Activated B cell treated with CpG ODN at 0.5 μM for 24 hours (primary cell): Measurements from ENCODE around the gene SLC8A1. TPM values are rescaled to one million over a fixed set of nuclear protein-coding genes. Genes with fewer than 3 reads are reported as not detected.

Experiments used
- ATAC-seq: fragments of 200-7000 bp; cut with Tn5 transposase; one replicate; pipeline ENCODE4 v1.10.0; 2021; ENCODE audit warnings: low read depth, mild to moderate bottlenecking, moderate library complexity
- CTCF ChIA-PET: fragments of 350-600 bp; sonication (Branson Sonifier 250); formaldehyde crosslinking; loops from one replicate; lab custom pipeline; 2021; ENCODE audit warnings: antibody characterized with exemption; lab: Charles Lee
- POLR2A ChIA-PET: fragments of 350-600 bp; sonication (Branson Sonifier 250); formaldehyde crosslinking; loops from one replicate; lab custom pipeline; 2021; ENCODE audit warnings: antibody characterized with exemption; lab: Charles Lee
- DNase-seq: peaks from one replicate; pipeline ENCODE4 v3.0.0; 2022
- H3K27ac Mint-ChIP-seq: one replicate; pipeline ENCODE4 v1.8.0; 2020; ENCODE audit warnings: mixed read lengths
- H3K27me3 Mint-ChIP-seq: one replicate; pipeline ENCODE4 v1.8.0; 2021; ENCODE audit warnings: mixed read lengths
- H3K36me3 Mint-ChIP-seq: one replicate; pipeline ENCODE4 v1.8.0; 2021; ENCODE audit warnings: low read depth, mixed read lengths
- H3K4me1 Mint-ChIP-seq: one replicate; pipeline ENCODE4 v1.8.0; 2021; ENCODE audit warnings: mixed read lengths
- H3K4me3 Mint-ChIP-seq: one replicate; pipeline ENCODE4 v1.8.0; 2020; ENCODE audit warnings: mild to moderate bottlenecking, mixed read lengths
- H3K9me3 Mint-ChIP-seq: one replicate; pipeline ENCODE4 v1.8.0; 2020; ENCODE audit warnings: mixed read lengths
- intact Hi-C: fragments of 100-400 bp; cut with micrococcal nuclease; formaldehyde crosslinking; loops from one replicate; pipeline ENCODE4 v1.15.1; 2024
- total RNA-seq: library from RNA; stranded (reverse); gene quantifications from 2 replicates; pipeline ENCODE4 v1.2.3, GENCODE V29; 2022
- TF ChIP-seq, protein P1 (sequence below): fragments of 200-600 bp; IDR thresholded peaks from one replicate; pipeline ENCODE4 v1.8.0; 2022; ENCODE audit warnings: antibody characterized with exemption, mild to moderate bottlenecking

Gene SLC8A1
- total RNA-seq, 1 donor from 2014 or later: 0.04 TPM

- Mint-ChIP-seq H3K9me3 (no peaks in the 10 kb centered on the region), H3K27ac (no peak overlapping the region), H3K36me3 (no peaks in the 10 kb centered on the region), H3K4me3 (no peak overlapping the region), H3K4me1 (no peaks in the 10 kb centered on the region), H3K27me3 (no peaks in the 10 kb centered on the region)
- ChIA-PET CTCF (no interaction called here), POLR2A (no interaction called here)
- ATAC-seq (no peak), DNase-seq (no peak)
- intact Hi-C loops: no loop called here
- TF ChIP-seq, protein P1, sequence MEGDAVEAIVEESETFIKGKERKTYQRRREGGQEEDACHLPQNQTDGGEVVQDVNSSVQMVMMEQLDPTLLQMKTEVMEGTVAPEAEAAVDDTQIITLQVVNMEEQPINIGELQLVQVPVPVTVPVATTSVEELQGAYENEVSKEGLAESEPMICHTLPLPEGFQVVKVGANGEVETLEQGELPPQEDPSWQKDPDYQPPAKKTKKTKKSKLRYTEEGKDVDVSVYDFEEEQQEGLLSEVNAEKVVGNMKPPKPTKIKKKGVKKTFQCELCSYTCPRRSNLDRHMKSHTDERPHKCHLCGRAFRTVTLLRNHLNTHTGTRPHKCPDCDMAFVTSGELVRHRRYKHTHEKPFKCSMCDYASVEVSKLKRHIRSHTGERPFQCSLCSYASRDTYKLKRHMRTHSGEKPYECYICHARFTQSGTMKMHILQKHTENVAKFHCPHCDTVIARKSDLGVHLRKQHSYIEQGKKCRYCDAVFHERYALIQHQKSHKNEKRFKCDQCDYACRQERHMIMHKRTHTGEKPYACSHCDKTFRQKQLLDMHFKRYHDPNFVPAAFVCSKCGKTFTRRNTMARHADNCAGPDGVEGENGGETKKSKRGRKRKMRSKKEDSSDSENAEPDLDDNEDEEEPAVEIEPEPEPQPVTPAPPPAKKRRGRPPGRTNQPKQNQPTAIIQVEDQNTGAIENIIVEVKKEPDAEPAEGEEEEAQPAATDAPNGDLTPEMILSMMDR: no peak
Observed at GRCh38 chr2:40458271-40458794, 6.4 kb upstream of the SLC8A1 start.

DNA sequence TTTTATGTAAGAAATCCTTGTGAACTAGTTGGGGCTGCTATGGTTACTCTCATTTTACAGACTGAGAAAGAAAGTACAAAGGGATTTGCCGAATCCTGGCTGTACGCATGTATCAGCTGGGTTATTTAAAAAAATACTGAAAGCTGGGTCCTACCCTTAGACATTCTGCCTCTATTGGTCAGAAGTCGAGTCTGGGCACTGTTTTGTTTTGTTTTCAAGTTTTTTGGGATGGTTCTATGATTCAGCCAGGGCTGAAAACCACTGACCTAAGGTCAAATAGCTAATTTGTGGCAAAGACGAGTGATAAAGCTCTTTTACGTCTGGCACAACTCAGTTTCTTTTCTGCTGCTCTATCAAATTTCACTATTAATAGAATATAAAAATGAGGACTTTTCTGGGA lies 5.9 kb upstream of the SLC8A1 start:
- no peak overlapping the region for H3K4me3 Mint-ChIP-seq
- TF ChIP-seq, protein P1: no peak
- peaks cover 3% of the 10 kb centered on the region for H3K27me3 Mint-ChIP-seq
- ChIA-PET CTCF (no interaction called here), POLR2A (no interaction called here)
- DNase-seq (no peak), ATAC-seq (no peak)
- H3K27ac Mint-ChIP-seq: no peak overlapping the region
- H3K9me3 Mint-ChIP-seq: no peaks in the 10 kb centered on the region
- no peaks in the 10 kb centered on the region for H3K36me3 Mint-ChIP-seq
- intact Hi-C loops: no loop called here
- H3K4me1 Mint-ChIP-seq: no peaks in the 10 kb centered on the region

DNA sequence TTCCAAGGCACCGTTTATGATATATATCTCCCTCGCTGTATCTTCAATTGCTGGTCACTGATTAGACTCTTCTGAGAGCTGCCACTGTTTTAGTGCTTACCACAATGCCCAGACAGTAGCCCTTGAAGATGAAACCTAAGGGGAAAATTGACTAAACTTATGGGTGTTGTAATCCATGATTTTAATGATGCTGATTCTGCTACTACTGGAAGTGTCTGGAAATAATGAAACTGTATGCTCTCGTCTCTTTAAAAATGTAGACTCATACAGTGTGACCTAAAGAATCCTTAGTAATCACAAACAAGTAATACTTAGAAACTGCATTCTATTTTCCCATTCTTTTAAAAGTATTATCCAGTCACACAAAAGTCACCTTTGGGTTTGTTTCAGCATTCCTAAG lies 5.5 kb upstream of the SLC8A1 start:
- no peaks in the 10 kb centered on the region for H3K36me3 Mint-ChIP-seq
- ATAC-seq: no peak
- DNase-seq: no peak
- H3K9me3 Mint-ChIP-seq: no peaks in the 10 kb centered on the region
- peaks cover 2% of the 10 kb centered on the region for H3K4me1 Mint-ChIP-seq
- CTCF ChIA-PET: no interaction called here
- peaks cover 8% of the 10 kb centered on the region for H3K27me3 Mint-ChIP-seq
- POLR2A ChIA-PET: no interaction called here
- intact Hi-C loops: no loop called here
- H3K4me3 Mint-ChIP-seq: no peak overlapping the region
- no peak overlapping the region for H3K27ac Mint-ChIP-seq
- TF ChIP-seq, protein P1: no peak

DNA sequence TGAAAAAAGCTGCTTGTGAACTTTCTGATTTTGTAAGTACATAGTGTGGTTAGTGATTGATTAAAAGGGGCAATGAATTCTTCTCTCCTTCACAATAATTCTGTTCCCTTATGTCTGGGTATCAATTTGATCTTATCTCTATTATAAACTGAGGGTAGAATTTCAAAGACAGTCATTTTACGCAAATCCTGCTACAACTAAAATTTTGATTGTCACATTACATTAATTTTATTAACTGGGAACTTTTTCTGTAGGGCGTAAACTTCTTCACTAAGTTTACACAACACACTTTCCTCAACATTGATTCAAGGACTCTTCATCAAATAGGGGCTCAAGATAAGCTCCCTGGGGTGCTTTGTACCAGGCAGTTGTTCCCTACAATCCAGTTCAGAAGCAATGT lies 5.0 kb upstream of the SLC8A1 start:
- ChIA-PET CTCF (no interaction called here), POLR2A (no interaction called here)
- TF ChIP-seq, protein P1: no peak
- Mint-ChIP-seq H3K4me1 (peaks cover 5% of the 10 kb centered on the region), H3K36me3 (no peaks in the 10 kb centered on the region), H3K27me3 (peaks cover 10% of the 10 kb centered on the region), H3K9me3 (no peaks in the 10 kb centered on the region), H3K4me3 (no peak overlapping the region), H3K27ac (no peak overlapping the region)
- intact Hi-C loops: no loop called here
- ATAC-seq (no peak), DNase-seq (no peak)

- ATAC-seq (no peak), DNase-seq (no peak)
- Mint-ChIP-seq H3K4me1 (peaks cover 16% of the 10 kb centered on the region), H3K36me3 (no peaks in the 10 kb centered on the region), H3K9me3 (no peaks in the 10 kb centered on the region), H3K4me3 (no peak overlapping the region), H3K27me3 (peaks cover 15% of the 10 kb centered on the region), H3K27ac (no peak overlapping the region)
- TF ChIP-seq, protein P1: no peak
- intact Hi-C loops: no loop called here
- ChIA-PET CTCF (no interaction called here), POLR2A (no interaction called here)
Observed at GRCh38 chr2:40455661-40456060, 3.8 kb upstream of the SLC8A1 start.
